ENCODE measurements around the gene EFNB3.

DNA sequence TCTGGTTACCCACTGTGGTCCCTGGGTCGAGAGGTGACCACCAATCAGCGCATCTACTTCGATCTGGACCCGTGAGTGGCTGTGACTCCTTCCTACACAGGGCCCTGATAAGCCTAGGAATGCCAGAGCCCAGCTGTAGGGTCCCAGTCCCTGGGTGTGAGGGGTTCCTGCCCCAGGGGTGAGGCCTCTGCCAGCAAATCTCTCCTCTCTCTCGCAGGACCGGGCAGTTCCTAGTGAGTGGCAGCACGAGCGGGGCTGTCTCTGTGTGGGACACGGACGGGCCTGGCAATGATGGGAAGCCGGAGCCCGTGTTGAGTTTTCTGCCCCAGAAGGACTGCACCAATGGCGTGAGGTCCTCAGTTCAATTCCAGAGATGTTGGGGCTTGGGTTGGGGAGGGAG lies 2.2 kb upstream of the EFNB3 start:
- TF ChIP-seq POLR2A (IDR thresholded peaks at IDR 0.05): no peak
- TF ChIP-seq, protein P1, sequence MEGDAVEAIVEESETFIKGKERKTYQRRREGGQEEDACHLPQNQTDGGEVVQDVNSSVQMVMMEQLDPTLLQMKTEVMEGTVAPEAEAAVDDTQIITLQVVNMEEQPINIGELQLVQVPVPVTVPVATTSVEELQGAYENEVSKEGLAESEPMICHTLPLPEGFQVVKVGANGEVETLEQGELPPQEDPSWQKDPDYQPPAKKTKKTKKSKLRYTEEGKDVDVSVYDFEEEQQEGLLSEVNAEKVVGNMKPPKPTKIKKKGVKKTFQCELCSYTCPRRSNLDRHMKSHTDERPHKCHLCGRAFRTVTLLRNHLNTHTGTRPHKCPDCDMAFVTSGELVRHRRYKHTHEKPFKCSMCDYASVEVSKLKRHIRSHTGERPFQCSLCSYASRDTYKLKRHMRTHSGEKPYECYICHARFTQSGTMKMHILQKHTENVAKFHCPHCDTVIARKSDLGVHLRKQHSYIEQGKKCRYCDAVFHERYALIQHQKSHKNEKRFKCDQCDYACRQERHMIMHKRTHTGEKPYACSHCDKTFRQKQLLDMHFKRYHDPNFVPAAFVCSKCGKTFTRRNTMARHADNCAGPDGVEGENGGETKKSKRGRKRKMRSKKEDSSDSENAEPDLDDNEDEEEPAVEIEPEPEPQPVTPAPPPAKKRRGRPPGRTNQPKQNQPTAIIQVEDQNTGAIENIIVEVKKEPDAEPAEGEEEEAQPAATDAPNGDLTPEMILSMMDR (IDR thresholded peaks at IDR 0.05): no peak
